Loucy (cell line): ENCODE data around the gene AMOTL1.

ENCODE experiments used
- H2AFZ ChIP-seq: fragments of 200-600 bp; sonication (generic); 2 replicates; pipeline ENCODE4 v1.6.0; 2016; ENCODE audit warnings: antibody characterized with exemption, mild to moderate bottlenecking, low read length, moderate library complexity
- H3F3A ChIP-seq: fragments of 200-600 bp; 2 replicates; pipeline ENCODE4 v1.6.0; 2016; ENCODE audit warnings: antibody characterized with exemption, low read depth, mild to moderate bottlenecking
- H3K27me3 ChIP-seq: fragments of 200-600 bp; sonication (generic); 2 replicates; pipeline ENCODE4 v1.6.1; 2014; ENCODE audit warnings: low read length, mild to moderate bottlenecking; ENCODE audit not compliant: insufficient read depth, poor library complexity, severe bottlenecking
- H3K36me3 ChIP-seq: fragments of 200-600 bp; sonication (generic); 2 replicates; pipeline ENCODE4 v1.6.1; 2016; ENCODE audit warnings: low read length; ENCODE audit not compliant: insufficient read depth
- H3K4me1 ChIP-seq: fragments of 200-600 bp; sonication (generic); 2 replicates; pipeline ENCODE4 v1.5.1; 2014; ENCODE audit warnings: low read length, mild to moderate bottlenecking; ENCODE audit not compliant: insufficient read depth, poor library complexity, severe bottlenecking
- H3K4me2 ChIP-seq: fragments of 200-600 bp; sonication (generic); 2 replicates; pipeline ENCODE4 v1.6.0; 2014; ENCODE audit warnings: antibody characterized with exemption, low read length, low read depth, mild to moderate bottlenecking; ENCODE audit not compliant: poor library complexity, severe bottlenecking
- H3K4me3 ChIP-seq: fragments of 200-600 bp; sonication (generic); 2 replicates; pipeline ENCODE4 v1.5.1; 2014; ENCODE audit warnings: low read length, mild to moderate bottlenecking, mixed read lengths; ENCODE audit not compliant: poor library complexity, severe bottlenecking
- H3K79me2 ChIP-seq: fragments of 200-600 bp; sonication (generic); 2 replicates; pipeline ENCODE4 v1.6.1; 2014; ENCODE audit warnings: low read length; ENCODE audit not compliant: insufficient read depth
- H3K9ac ChIP-seq: fragments of 200-600 bp; sonication (generic); 2 replicates; pipeline ENCODE4 v1.6.0; 2014; ENCODE audit warnings: mild to moderate bottlenecking, low read depth, low read length, moderate library complexity; ENCODE audit not compliant: poor library complexity, severe bottlenecking
- H3K9me2 ChIP-seq: fragments of 200-600 bp; sonication (generic); replicated peaks from 2 replicates; pipeline ENCODE4 v1.6.1; 2016; ENCODE audit warnings: low read depth, low read length, mixed read lengths
- H3K9me3 ChIP-seq: fragments of 200-600 bp; sonication (generic); 2 replicates; pipeline ENCODE4 v1.6.1; 2014; ENCODE audit warnings: mild to moderate bottlenecking, antibody characterized with exemption, low read length, low read depth; ENCODE audit not compliant: insufficient read depth
- H4K20me1 ChIP-seq: fragments of 200-600 bp; sonication (generic); 2 replicates; pipeline ENCODE4 v1.6.0; 2014; ENCODE audit warnings: antibody characterized with exemption, low read length, mild to moderate bottlenecking; ENCODE audit not compliant: insufficient read depth, poor library complexity, severe bottlenecking
- EZH2phosphoT487 ChIP-seq: fragments of 200-600 bp; IDR thresholded peaks from 2 replicates; pipeline ENCODE4 v1.6.1; 2018; ENCODE audit warnings: antibody characterized with exemption, mild to moderate bottlenecking, moderate library complexity, borderline replicate concordance
- TF ChIP-seq, protein P1 (sequence below): fragments of 200-600 bp; sonication (generic); conservative IDR thresholded peaks from 2 replicates; pipeline ENCODE4 v1.5.1; 2014; ENCODE audit warnings: mild to moderate bottlenecking, antibody characterized with exemption, low read length

Gene AMOTL1

DNA sequence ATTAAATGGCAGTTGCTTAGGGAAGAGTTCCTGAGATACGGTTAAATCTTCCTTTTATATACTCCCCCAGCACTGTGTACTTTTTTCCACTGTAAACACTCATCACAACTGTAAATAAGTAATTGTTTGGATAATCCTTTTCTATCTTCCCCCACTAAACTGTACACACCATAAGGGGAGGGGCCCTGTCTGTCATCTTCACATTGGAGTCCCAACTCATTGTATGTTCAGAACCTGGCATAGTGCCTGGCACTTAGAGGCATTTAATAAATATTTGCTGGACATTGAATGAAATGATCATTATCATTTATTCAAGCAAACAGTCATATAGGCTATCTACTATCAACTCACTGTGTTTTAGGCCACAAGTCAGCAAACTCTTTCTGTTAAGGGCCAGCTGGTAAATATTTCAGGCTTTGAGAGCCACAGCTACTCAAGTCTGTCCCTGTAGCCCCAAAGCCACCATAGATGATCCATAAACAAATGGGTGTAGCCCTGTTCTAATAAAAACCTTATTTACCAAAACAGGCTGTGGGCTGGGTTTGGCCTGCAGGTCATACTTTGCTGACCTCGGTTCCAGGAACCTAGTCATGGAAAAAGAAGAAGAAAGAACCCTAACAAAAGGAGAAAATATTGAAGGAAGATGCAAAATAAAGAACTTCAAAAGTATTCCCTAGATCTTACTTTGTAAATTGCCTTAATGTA is 70.0 kb downstream of the AMOTL1 start:
- Histone ChIP-seq H3K27me3 (no peaks in the 10 kb centered on the region), H3K36me3 (peaks cover 59% of the 10 kb centered on the region; the same call in 1 of the 2 replicates), H3K9me2 (no peaks in the 10 kb centered on the region), H3K4me1 (peaks cover 9% of the 10 kb centered on the region), H3K4me3 (no peak overlapping the region), H3K9ac (no peak overlapping the region), H4K20me1 (peaks cover 4% of the 10 kb centered on the region), H3K4me2 (no peak overlapping the region), H3K79me2 (no peaks in the 10 kb centered on the region), H3K9me3 (no peaks in the 10 kb centered on the region), H2AFZ (no peak overlapping the region), H3F3A (no peaks in the 10 kb centered on the region)
- TF ChIP-seq, protein P1, sequence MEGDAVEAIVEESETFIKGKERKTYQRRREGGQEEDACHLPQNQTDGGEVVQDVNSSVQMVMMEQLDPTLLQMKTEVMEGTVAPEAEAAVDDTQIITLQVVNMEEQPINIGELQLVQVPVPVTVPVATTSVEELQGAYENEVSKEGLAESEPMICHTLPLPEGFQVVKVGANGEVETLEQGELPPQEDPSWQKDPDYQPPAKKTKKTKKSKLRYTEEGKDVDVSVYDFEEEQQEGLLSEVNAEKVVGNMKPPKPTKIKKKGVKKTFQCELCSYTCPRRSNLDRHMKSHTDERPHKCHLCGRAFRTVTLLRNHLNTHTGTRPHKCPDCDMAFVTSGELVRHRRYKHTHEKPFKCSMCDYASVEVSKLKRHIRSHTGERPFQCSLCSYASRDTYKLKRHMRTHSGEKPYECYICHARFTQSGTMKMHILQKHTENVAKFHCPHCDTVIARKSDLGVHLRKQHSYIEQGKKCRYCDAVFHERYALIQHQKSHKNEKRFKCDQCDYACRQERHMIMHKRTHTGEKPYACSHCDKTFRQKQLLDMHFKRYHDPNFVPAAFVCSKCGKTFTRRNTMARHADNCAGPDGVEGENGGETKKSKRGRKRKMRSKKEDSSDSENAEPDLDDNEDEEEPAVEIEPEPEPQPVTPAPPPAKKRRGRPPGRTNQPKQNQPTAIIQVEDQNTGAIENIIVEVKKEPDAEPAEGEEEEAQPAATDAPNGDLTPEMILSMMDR, result no peak
- no peak for TF ChIP-seq EZH2phosphoT487

DNA sequence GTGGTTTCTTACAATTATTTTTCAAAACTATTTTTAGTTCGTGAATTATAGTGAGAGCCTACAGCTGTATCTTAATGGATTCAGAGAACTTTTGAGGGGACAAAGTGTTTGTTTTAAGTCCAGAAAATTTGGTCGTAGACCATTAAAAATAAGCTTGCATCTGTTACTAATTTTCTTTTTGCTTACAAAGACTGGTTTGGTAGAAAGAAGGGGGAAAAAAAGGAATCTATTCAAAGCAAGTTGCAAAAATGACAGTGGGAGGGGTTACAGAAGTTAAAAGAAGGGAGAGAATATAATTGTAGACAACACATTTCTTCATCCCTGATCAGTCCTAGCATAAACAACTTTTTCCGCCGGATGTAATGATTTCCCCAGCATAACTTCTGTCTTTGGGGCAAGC is 72.1 kb downstream of the AMOTL1 start:
- Histone ChIP-seq H3K36me3 (peaks cover 51% of the 10 kb centered on the region; the same call in 1 of the 2 replicates), H3K9ac (no peak overlapping the region)
- no peak for TF ChIP-seq EZH2phosphoT487
- TF ChIP-seq, protein P1, result no peak

GRCh38 chr11:94844031-94844430 is 75.9 kb downstream of the AMOTL1 start:
- Histone ChIP-seq H3F3A (no peaks in the 10 kb centered on the region), H3K36me3 (peaks cover 31% of the 10 kb centered on the region; the same call in 1 of the 2 replicates), H4K20me1 (no peaks in the 10 kb centered on the region), H3K9me3 (no peaks in the 10 kb centered on the region), H3K4me1 (no peaks in the 10 kb centered on the region), H3K9ac (no peak overlapping the region), H3K79me2 (no peaks in the 10 kb centered on the region), H3K27me3 (no peaks in the 10 kb centered on the region), H3K4me3 (no peak overlapping the region), H2AFZ (no peak overlapping the region), H3K4me2 (no peak overlapping the region), H3K9me2 (no peaks in the 10 kb centered on the region)
- no peak for TF ChIP-seq EZH2phosphoT487

More for the DNA sequence above, 72.1 kb downstream of the AMOTL1 start:
- Histone ChIP-seq H3K4me3 (no peak overlapping the region), H3K9me3 (no peaks in the 10 kb centered on the region), H3K27me3 (no peaks in the 10 kb centered on the region), H3F3A (no peaks in the 10 kb centered on the region), H3K9me2 (no peaks in the 10 kb centered on the region), H3K79me2 (no peaks in the 10 kb centered on the region), H2AFZ (no peak overlapping the region), H3K4me2 (no peak overlapping the region), H4K20me1 (peaks cover 4% of the 10 kb centered on the region), H3K4me1 (peaks cover 9% of the 10 kb centered on the region)

DNA sequence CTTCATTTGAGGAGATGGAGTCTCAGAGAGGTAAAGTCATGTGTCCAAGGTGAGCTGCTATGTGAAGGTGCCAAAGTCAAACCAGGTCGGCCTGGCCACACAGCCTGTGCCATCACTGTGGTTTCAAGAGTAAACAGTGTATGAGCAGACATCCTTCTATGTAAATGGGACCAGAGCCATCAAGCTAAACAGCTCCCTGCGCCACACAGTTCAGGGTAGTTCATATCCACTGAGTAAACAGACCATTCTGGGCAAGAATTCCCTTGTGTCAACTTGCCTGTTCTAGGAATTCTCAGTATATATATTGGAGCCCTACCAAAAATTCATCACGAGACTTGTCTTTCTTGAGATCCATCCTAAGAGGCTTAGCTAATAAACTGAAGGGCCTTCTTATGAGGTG is 77.5 kb downstream of the AMOTL1 start:
- Histone ChIP-seq H3K4me1 (no peaks in the 10 kb centered on the region), H3K9me2 (no peaks in the 10 kb centered on the region), H3K9me3 (no peaks in the 10 kb centered on the region), H2AFZ (no peak overlapping the region), H3K9ac (no peak overlapping the region), H3K27me3 (no peaks in the 10 kb centered on the region), H3K4me3 (no peak overlapping the region), H3F3A (no peaks in the 10 kb centered on the region), H3K36me3 (peaks cover 28% of the 10 kb centered on the region; the same call in 1 of the 2 replicates), H4K20me1 (no peaks in the 10 kb centered on the region), H3K4me2 (no peak overlapping the region), H3K79me2 (no peaks in the 10 kb centered on the region)
- TF ChIP-seq EZH2phosphoT487, result no peak
- TF ChIP-seq, protein P1, result no peak
